Neural cell (in vitro differentiated cells): Measurements from ENCODE around the gene CDC23. TPM values are rescaled to one million over a fixed set of nuclear protein-coding genes. Genes with fewer than 3 reads are reported as not detected.

Experiments
- H2AFZ ChIP-seq: fragments of 200-600, 300-800 bp; sonication (generic), shearing (Covaris generic); 2 replicates; pipeline ENCODE4 v1.6.0; 2014; ENCODE audit warnings: low read depth, mild to moderate bottlenecking, antibody characterized with exemption, low read length, moderate library complexity
- H3F3A ChIP-seq: fragments of 200-600 bp; shearing (Covaris generic); 2 replicates; pipeline ENCODE4 v1.6.1; 2016; ENCODE audit warnings: mild to moderate bottlenecking, moderate library complexity, mixed read lengths, antibody characterized with exemption, low read length; ENCODE audit not compliant: insufficient read depth, poor library complexity, severe bottlenecking
- H3K27ac ChIP-seq: fragments of 200-600, 300-800 bp; sonication (generic), shearing (Covaris generic); 2 replicates; pipeline ENCODE4 v1.5.1; 2014; ENCODE audit warnings: mild to moderate bottlenecking, low read length, moderate library complexity
- H3K27me3 ChIP-seq: fragments of 300-800, 200-600 bp; sonication (generic), shearing (Covaris generic); 2 replicates; pipeline ENCODE4 v1.6.0; 2014; ENCODE audit warnings: mild to moderate bottlenecking, low read depth, low read length, moderate library complexity; ENCODE audit not compliant: insufficient read depth
- H3K36me3 ChIP-seq: fragments of 300-800, 200-600 bp; sonication (generic), shearing (Covaris generic); 2 replicates; pipeline ENCODE4 v1.5.1; 2014; ENCODE audit warnings: mild to moderate bottlenecking, antibody characterized with exemption, low read length, moderate library complexity; ENCODE audit not compliant: insufficient read depth
- H3K4me2 ChIP-seq: fragments of 300-800, 200-600 bp; sonication (generic), shearing (Covaris generic); 2 replicates; pipeline ENCODE4 v1.6.0; 2014; ENCODE audit warnings: mild to moderate bottlenecking, low read length
- H3K4me3 ChIP-seq: fragments of 300-800, 200-600 bp; sonication (generic), shearing (Covaris generic); 2 replicates; pipeline ENCODE4 v1.5.1; 2014; ENCODE audit warnings: mild to moderate bottlenecking, low read length, moderate library complexity
- H3K79me2 ChIP-seq: fragments of 200-600 bp; shearing (Covaris generic); replicated peaks from 2 replicates; pipeline ENCODE4 v1.6.0; 2014; ENCODE audit warnings: mild to moderate bottlenecking, low read length, moderate library complexity; ENCODE audit not compliant: insufficient read depth
- H3K9ac ChIP-seq: fragments of 300-800, 200-600 bp; sonication (generic), shearing (Covaris generic); 2 replicates; pipeline ENCODE4 v1.6.1; 2016; ENCODE audit warnings: mild to moderate bottlenecking, low read length, mixed read lengths
- H3K9me2 ChIP-seq: fragments of 200-600 bp; shearing (Covaris generic); 2 replicates; pipeline ENCODE4 v1.6.1; 2016; ENCODE audit warnings: mild to moderate bottlenecking, low read length, mixed read lengths; ENCODE audit not compliant: insufficient read depth
- H3K9me3 ChIP-seq: fragments of 200-600, 300-800 bp; sonication (generic), shearing (Covaris generic); 2 replicates; pipeline ENCODE4 v1.6.1; 2016; ENCODE audit warnings: mild to moderate bottlenecking, mixed run types, low read length, moderate library complexity, mixed read lengths
- H4K20me1 ChIP-seq: fragments of 200-600 bp; shearing (Covaris generic); 2 replicates; pipeline ENCODE4 v1.6.1; 2016; ENCODE audit warnings: mild to moderate bottlenecking, mixed run types; ENCODE audit not compliant: insufficient read depth
- EP300 ChIP-seq: fragments of 450-650 bp; conservative IDR thresholded peaks from 2 replicates; pipeline ENCODE4 v1.6.1; 2014; ENCODE audit warnings: antibody characterized with exemption, mild to moderate bottlenecking, moderate library complexity; ENCODE audit not compliant: poor library complexity, severe bottlenecking
- EZH2 ChIP-seq: fragments of 200-600, 300-800 bp; shearing (Covaris generic), sonication (generic); IDR thresholded peaks from 2 replicates; pipeline ENCODE4 v1.6.1; 2014; ENCODE audit warnings: antibody characterized with exemption, low read length, borderline replicate concordance, mild to moderate bottlenecking; ENCODE audit not compliant: insufficient read depth, poor library complexity, severe bottlenecking
- MXI1 ChIP-seq: fragments of 450-650 bp; conservative IDR thresholded peaks from 2 replicates; pipeline ENCODE4 v1.6.1; 2014; ENCODE audit warnings: antibody characterized with exemption, mild to moderate bottlenecking; ENCODE audit not compliant: poor library complexity, severe bottlenecking
- POLR2AphosphoS5 ChIP-seq: IDR thresholded peaks from 2 replicates; pipeline ENCODE4 v1.6.1; 2012
- RAD21 ChIP-seq: fragments of 450-650 bp; conservative IDR thresholded peaks from 2 replicates; pipeline ENCODE4 v1.6.1; 2014; ENCODE audit warnings: antibody characterized with exemption, mild to moderate bottlenecking, moderate library complexity
- SMC3 ChIP-seq: fragments of 450-650 bp; conservative IDR thresholded peaks from 2 replicates; pipeline ENCODE4 v1.6.1; 2014; ENCODE audit warnings: antibody characterized with exemption, mild to moderate bottlenecking, moderate library complexity; ENCODE audit not compliant: poor library complexity
- TAF1 ChIP-seq: IDR thresholded peaks from 2 replicates; pipeline ENCODE4 v1.6.1; 2012; ENCODE audit warnings: low read depth
- polyA plus RNA-seq: library from polyadenylated mRNA; depleted of rRNA; stranded (reverse); fragments of >200 nt; gene quantifications from 2 replicates; pipeline ENCODE4 v1.2.3, GENCODE V29; 2014
- TF ChIP-seq, protein P1 (sequence below): IDR thresholded peaks from 2 replicates; pipeline ENCODE4 v1.6.1; 2012; ENCODE audit warnings: borderline replicate concordance
- TF ChIP-seq, protein P2 (sequence below): fragments of 450-650 bp; IDR thresholded peaks from 2 replicates; pipeline ENCODE4 v1.5.1; 2014; ENCODE audit warnings: antibody characterized with exemption, mild to moderate bottlenecking, moderate library complexity; ENCODE audit not compliant: poor library complexity, severe bottlenecking

The CDC23 gene
- polyA plus RNA-seq, 1 donor from 2014 or later: 52.9 TPM

DNA sequence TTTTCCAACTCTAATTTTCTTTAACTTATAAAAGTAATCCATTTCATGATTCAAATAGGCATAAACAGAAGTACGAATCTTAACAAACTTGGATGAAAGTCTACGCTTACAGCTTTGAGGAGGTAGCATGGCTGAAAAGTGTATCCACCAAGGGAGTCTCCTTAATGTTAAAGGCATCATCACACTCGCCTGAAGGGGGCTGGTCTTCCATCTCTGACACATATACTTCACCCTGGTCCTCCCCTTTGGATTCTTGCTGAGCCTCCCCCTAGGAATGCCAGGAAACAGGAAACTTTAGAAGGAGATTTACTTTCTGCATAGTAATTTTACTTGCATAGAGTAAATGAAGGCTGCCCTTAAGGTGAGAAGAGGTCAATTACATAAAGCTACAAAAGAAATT, 63.6 kb downstream of the CDC23 start:
- H3K36me3 ChIP-seq: no peaks in the 10 kb centered on the region
- H4K20me1 ChIP-seq: no peaks in the 10 kb centered on the region
- no peaks in the 10 kb centered on the region for H3K9me3 ChIP-seq
- TF ChIP-seq, protein P1, sequence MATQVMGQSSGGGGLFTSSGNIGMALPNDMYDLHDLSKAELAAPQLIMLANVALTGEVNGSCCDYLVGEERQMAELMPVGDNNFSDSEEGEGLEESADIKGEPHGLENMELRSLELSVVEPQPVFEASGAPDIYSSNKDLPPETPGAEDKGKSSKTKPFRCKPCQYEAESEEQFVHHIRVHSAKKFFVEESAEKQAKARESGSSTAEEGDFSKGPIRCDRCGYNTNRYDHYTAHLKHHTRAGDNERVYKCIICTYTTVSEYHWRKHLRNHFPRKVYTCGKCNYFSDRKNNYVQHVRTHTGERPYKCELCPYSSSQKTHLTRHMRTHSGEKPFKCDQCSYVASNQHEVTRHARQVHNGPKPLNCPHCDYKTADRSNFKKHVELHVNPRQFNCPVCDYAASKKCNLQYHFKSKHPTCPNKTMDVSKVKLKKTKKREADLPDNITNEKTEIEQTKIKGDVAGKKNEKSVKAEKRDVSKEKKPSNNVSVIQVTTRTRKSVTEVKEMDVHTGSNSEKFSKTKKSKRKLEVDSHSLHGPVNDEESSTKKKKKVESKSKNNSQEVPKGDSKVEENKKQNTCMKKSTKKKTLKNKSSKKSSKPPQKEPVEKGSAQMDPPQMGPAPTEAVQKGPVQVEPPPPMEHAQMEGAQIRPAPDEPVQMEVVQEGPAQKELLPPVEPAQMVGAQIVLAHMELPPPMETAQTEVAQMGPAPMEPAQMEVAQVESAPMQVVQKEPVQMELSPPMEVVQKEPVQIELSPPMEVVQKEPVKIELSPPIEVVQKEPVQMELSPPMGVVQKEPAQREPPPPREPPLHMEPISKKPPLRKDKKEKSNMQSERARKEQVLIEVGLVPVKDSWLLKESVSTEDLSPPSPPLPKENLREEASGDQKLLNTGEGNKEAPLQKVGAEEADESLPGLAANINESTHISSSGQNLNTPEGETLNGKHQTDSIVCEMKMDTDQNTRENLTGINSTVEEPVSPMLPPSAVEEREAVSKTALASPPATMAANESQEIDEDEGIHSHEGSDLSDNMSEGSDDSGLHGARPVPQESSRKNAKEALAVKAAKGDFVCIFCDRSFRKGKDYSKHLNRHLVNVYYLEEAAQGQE: no peak
- no peak for TF ChIP-seq MXI1
- no peak for TF ChIP-seq TAF1
- TF ChIP-seq POLR2AphosphoS5: no peak
- no peak for TF ChIP-seq SMC3
- no peak for TF ChIP-seq RAD21
- TF ChIP-seq EP300: no peak
- TF ChIP-seq, protein P2, sequence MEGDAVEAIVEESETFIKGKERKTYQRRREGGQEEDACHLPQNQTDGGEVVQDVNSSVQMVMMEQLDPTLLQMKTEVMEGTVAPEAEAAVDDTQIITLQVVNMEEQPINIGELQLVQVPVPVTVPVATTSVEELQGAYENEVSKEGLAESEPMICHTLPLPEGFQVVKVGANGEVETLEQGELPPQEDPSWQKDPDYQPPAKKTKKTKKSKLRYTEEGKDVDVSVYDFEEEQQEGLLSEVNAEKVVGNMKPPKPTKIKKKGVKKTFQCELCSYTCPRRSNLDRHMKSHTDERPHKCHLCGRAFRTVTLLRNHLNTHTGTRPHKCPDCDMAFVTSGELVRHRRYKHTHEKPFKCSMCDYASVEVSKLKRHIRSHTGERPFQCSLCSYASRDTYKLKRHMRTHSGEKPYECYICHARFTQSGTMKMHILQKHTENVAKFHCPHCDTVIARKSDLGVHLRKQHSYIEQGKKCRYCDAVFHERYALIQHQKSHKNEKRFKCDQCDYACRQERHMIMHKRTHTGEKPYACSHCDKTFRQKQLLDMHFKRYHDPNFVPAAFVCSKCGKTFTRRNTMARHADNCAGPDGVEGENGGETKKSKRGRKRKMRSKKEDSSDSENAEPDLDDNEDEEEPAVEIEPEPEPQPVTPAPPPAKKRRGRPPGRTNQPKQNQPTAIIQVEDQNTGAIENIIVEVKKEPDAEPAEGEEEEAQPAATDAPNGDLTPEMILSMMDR: no peak
- TF ChIP-seq EZH2: no peak
- no peaks in the 10 kb centered on the region for H3K79me2 ChIP-seq
- no peak overlapping the region for H2AFZ ChIP-seq
- no peak overlapping the region for H3K4me3 ChIP-seq
- no peaks in the 10 kb centered on the region for H3K27me3 ChIP-seq
- no peak overlapping the region for H3K27ac ChIP-seq
- H3K9me2 ChIP-seq: no peaks in the 10 kb centered on the region
- H3K4me2 ChIP-seq: no peak overlapping the region
- H3F3A ChIP-seq: no peaks in the 10 kb centered on the region
- no peak overlapping the region for H3K9ac ChIP-seq

DNA sequence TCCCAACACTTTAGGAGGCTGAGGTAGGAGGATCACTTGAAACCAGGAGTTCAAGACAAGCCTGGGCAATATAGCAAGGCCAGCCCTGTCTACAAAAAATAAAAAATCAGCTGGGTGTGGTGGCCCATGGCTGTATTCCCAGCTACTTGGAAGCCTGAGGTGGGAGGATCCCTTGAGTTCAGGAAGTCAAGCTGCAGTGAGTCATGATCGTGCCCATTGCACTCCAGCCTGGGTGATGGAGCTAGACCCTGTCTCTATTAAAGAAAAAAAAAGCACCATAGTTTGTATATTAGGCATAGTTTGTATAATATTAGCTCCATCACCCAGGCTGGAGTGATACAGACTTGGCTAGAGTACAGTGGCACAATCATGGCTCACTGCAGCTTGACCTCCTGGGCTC, 64.3 kb downstream of the CDC23 start:
- no peak overlapping the region for H2AFZ ChIP-seq
- no peaks in the 10 kb centered on the region for H3F3A ChIP-seq
- H3K4me2 ChIP-seq: no peak overlapping the region

More for the DNA sequence above, 64.3 kb downstream of the CDC23 start:
- Histone ChIP-seq H3K27me3 (no peaks in the 10 kb centered on the region), H3K9ac (no peak overlapping the region), H3K79me2 (no peaks in the 10 kb centered on the region), H4K20me1 (no peaks in the 10 kb centered on the region), H3K27ac (no peak overlapping the region), H3K4me3 (no peak overlapping the region), H3K9me3 (no peaks in the 10 kb centered on the region), H3K9me2 (no peaks in the 10 kb centered on the region), H3K36me3 (no peaks in the 10 kb centered on the region)
- TF ChIP-seq POLR2AphosphoS5 (no peak), EZH2 (no peak), EP300 (no peak), SMC3 (no peak), MXI1 (no peak), TAF1 (no peak), RAD21 (no peak)
- TF ChIP-seq, protein P2: no peak
- TF ChIP-seq, protein P1: no peak
